ENCODE results near the gene HHATL.

HHATL gene

GRCh38 chr3:42652611-42653302, 49.8 kb downstream of the HHATL start:
- DNase-seq (ENCODE audit: low spot score): peak; percentile 71

- no peak for DNase-seq (ENCODE audit: low spot score)
These were observed 50.4 kb downstream of the HHATL start for GRCh38 chr3:42652251-42652610.

GRCh38 chr3:42651248-42652091, 51.1 kb downstream of the HHATL start:
- DNase-seq (ENCODE audit: low spot score): peak; percentile 48

GRCh38 chr3:42649783-42650182, 52.8 kb downstream of the HHATL start:
- DNase-seq (ENCODE audit: low spot score): no peak

GRCh38 chr3:42649006-42649405, 53.6 kb downstream of the HHATL start:
- no peak for DNase-seq (ENCODE audit: low spot score)

- peak; percentile 8 for DNase-seq (ENCODE audit: low spot score)
These were observed 54.7 kb downstream of the HHATL start for GRCh38 chr3:42647821-42648459.

Data from Ammon's horn (tissue), 1 donor.